ENCODE results near the gene RNF175.
"Not testable (repeated sequence)": the region's sequence is repeated elsewhere in the genome, so short reads cannot be mapped to it uniquely, and the experiment has no call there.

Gene RNF175

GRCh38 chr4:153669838-153670237 is 90.0 kb downstream of the RNF175 start:
- DNase-seq, result no peak

GRCh38 chr4:153668647-153669046 is 91.2 kb downstream of the RNF175 start:
- no peak for DNase-seq

GRCh38 chr4:153666505-153666904 is 93.3 kb downstream of the RNF175 start:
- DNase-seq, result not testable (repeated sequence)

- DNase-seq, result no peak
These were observed 96.2 kb downstream of the RNF175 start for GRCh38 chr4:153663667-153664066.

- DNase-seq, result no peak
These were observed 97.9 kb downstream of the RNF175 start for GRCh38 chr4:153661908-153662307.

GRCh38 chr4:153661215-153661822 is 98.5 kb downstream of the RNF175 start:
- DNase-seq, result no peak
